Metanephros (tissue), 1 donor: Measurements from ENCODE around the gene BTBD8. TPM values are rescaled to one million over a fixed set of nuclear protein-coding genes. Genes with fewer than 3 reads are reported as not detected.

ENCODE experiments used
- total RNA-seq: library from RNA; depleted of rRNA; stranded (reverse); fragments of >200 nt; gene quantifications from one replicate; pipeline ENCODE4 v1.2.3, GENCODE V29; 2014

BTBD8 gene
- 7.3 TPM for total RNA-seq

DNA sequence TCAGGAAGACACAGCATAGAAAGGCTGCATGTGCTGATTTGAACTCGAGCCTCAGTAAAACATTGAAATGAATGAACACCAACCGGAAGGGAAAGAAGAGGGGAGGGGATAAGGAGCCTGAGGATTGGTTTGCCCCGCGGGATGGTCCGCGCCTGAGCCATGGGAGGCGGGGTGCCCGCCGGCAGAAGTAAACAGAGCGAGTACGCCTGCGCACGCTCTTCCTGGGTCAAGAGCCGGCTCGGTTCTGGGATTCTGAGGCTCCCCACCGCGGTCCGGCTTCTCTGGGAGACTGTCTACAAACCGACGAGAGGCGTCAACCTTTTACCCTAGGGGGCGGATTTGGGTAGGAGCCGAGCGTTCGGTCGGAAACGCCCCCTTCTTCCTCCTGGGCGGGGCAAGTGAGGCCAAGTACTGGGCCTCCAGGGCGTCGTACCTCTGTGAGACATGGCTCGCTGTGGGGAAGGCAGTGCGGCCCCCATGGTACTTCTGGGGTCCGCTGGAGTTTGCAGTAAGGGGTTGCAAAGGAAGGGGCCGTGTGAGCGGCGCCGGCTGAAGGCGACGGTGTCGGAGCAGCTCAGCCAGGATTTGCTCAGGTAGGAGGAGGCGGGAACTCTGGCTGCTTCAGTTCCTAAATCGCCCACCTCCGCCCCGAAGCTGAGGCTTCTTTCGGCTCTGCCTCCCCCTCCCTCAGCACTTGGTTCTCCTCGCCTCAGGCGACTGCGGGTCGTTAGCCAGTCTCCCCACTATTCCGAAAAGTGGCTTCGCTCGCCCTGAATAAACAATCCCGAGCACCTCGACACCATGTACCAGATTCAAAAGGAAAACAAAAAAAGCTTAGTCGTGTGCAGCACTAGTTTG lies at the start of gene BTBD8:
Gene BTBD8, plus strand, starts transcription at position 218 of the 858 bp plus-strand sequence. Its CDS starts 227 bp downstream, at position 445.

GRCh38 chr1:92075311-92075710 lies 4.8 kb upstream of the BTBD8 start, which contains the start of gene SETSIP:
SETSIP (minus strand) TSS chr1:92075411; CDS start chr1:92075411, 0 bp downstream.

GRCh38 chr1:92217721-92218120 lies 137.6 kb downstream of the BTBD8 start, which contains the start of gene C1orf146:
C1orf146 (plus strand) TSS chr1:92217915; CDS start chr1:92231421, 13,506 bp downstream.

Other genes starting within 250 kb of the BTBD8 start
- gene TGFBR3, start 194.2 kb upstream of the BTBD8 start, total RNA-seq, result 135 TPM
- not detected for gene BRDT, start 130.9 kb upstream of the BTBD8 start, total RNA-seq
- 1.2 TPM for gene EPHX4, start 50.4 kb upstream of the BTBD8 start, total RNA-seq
- not detected for gene SETSIP, start 4.9 kb upstream of the BTBD8 start, total RNA-seq
- not detected for gene C1orf146, start 137.6 kb downstream of the BTBD8 start, total RNA-seq
- gene GLMN, start 218.6 kb downstream of the BTBD8 start, total RNA-seq, result 10.3 TPM
- gene RPAP2, start 218.7 kb downstream of the BTBD8 start, total RNA-seq, result 15.5 TPM